Right renal cortex interstitium (tissue), 3 donors: ENCODE results near the gene YBEY. TPM values are rescaled to one million over a fixed set of nuclear protein-coding genes. Genes with fewer than 3 reads are reported as not detected.
A peak's percentile ranks its signal among the peaks of the same experiment; 100 is the strongest.

Experiments used
- DNase-seq, 3 donors: peaks; one replicate each; pipeline ENCODE4 v3.0.0-alpha.2; 2013; ENCODE audit warnings: low read depth in 3 of 3, low spot score in 2 of 3
- polyA plus RNA-seq, 3 donors: library from polyadenylated mRNA; unstranded; fragments of 120-200 nt; gene quantifications; one replicate each; pipeline ENCODE4 v1.2.1, GENCODE V29; 2013; ENCODE audit not compliant: insufficient read length in 3 of 3

YBEY gene
- polyA plus RNA-seq, 3 donors, result 22.8 to 25.0 (median 24.7) TPM

GRCh38 chr21:46264046-46264689 is 22.0 kb upstream of the YBEY start:
- no peak for DNase-seq

GRCh38 chr21:46264690-46265144 is 21.4 kb upstream of the YBEY start:
- DNase-seq, result no peak

GRCh38 chr21:46265736-46266525 is 20.2 kb upstream of the YBEY start:
- DNase-seq, result no peak

DNA sequence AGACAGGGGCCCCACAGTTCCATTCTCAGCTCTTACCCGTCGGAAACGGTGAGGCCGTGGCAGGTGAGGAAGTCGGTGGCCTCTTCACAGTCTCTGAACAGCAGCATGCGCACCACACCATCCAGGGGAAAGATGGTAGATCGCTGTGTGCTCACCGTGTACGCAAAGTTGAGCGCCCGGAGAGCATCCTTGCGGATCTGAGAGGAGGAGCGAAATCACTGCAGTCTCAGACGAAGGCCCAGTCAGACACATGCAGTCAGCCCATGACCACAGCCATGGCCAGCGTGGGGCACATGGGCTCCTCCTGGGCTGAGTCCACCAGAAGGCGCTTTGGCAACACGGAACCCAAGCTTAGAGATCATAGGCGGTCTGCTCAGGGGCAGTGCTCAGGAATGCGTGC is 19.2 kb upstream of the YBEY start:
- DNase-seq, result no peak

- DNase-seq, result no peak
Observed at GRCh38 chr21:46268371-46268770, 17.8 kb upstream of the YBEY start.

GRCh38 chr21:46269466-46269865 is 16.7 kb upstream of the YBEY start:
- DNase-seq, result no peak

DNA sequence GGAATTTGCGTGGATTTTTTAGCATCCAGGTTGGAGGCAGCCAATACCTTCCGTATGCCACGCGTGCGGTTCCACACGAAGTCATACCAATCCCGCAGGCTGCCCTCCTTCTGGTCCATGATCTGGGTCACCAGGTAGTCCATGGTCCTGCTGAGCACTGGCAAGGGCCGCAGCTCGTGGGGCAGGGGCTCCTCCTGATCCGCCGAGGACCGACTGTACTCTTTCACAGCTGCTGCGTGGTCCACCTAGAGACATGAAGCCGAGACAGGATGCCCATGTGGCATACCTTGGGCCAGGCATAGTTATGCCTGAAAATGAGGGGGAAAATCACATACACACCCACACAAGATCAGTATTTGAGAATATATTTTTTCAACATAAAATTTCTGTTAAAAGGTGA is 12.8 kb upstream of the YBEY start:
- no peak for DNase-seq

- no peak for DNase-seq
Observed at GRCh38 chr21:46274797-46275390, 11.2 kb upstream of the YBEY start.

GRCh38 chr21:46284077-46284644 is 2.0 kb upstream of the YBEY start:
- no peak for DNase-seq

DNA sequence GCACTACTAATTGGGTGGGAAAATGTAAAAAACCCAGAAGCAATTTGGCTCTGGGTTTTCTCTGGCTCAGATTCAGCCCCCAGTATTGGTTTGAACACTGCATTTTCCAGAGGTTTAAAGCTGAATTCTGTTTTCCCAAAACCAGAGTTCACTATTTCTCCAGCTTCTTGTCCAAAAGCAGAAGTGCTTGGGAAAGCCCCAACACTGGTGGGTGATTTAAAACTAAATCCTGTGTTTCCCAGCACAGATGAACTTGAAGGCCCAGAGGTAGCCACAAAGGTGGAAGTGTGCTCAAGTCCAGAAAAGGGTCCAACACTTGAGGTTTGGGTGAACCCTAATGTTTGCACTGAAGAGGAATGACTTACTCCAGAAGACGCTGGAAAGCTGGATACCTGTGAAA is 1.4 kb upstream of the YBEY start:
- no peak for DNase-seq

- no peak for DNase-seq
Observed at GRCh38 chr21:46285206-46285661, 908 bp upstream of the YBEY start, which contains the start of gene MCM3AP. TSS of gene MCM3AP (minus strand) at chr21:46285611. CDS start at chr21:46285286, 325 bp downstream.

GRCh38 chr21:46286648-46287002 is 483 bp downstream of the YBEY start:
- peak in 1 of 3 donors; percentile 42 for DNase-seq

- no peak for DNase-seq
Observed at GRCh38 chr21:46287541-46287940, 1.4 kb downstream of the YBEY start.

GRCh38 chr21:46289655-46290179 is 3.6 kb downstream of the YBEY start:
- no peak for DNase-seq

GRCh38 chr21:46291561-46291960 is 5.4 kb downstream of the YBEY start:
- DNase-seq, result no peak

DNA sequence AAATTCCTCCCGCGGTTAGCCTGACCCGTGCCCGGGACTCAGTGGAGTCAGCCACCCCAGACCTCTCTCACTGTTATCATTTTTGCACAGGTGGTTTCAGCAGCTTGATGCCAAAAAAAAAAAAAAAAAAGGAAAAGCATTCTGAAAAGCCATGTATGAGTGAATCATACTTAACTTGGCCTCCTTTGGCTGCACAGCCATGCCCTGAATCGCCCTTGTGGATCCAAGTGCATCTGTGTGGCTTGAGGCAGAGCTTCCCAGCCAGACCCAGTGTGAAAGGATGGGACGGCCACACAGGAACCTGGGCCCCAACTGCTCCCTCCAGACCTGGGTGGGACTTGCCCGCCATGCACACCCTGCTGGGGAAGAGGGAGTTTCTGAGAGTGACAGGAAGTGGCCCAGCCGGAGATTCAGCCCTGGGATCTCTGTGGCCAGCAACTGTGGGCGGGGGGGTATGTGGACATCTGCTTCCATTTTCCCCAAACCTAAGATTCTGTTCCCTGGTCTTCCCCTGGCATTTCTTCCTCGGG is 8.6 kb downstream of the YBEY start:
- no peak for DNase-seq

GRCh38 chr21:46295177-46295770 is 9.1 kb downstream of the YBEY start:
- DNase-seq, result no peak

DNA sequence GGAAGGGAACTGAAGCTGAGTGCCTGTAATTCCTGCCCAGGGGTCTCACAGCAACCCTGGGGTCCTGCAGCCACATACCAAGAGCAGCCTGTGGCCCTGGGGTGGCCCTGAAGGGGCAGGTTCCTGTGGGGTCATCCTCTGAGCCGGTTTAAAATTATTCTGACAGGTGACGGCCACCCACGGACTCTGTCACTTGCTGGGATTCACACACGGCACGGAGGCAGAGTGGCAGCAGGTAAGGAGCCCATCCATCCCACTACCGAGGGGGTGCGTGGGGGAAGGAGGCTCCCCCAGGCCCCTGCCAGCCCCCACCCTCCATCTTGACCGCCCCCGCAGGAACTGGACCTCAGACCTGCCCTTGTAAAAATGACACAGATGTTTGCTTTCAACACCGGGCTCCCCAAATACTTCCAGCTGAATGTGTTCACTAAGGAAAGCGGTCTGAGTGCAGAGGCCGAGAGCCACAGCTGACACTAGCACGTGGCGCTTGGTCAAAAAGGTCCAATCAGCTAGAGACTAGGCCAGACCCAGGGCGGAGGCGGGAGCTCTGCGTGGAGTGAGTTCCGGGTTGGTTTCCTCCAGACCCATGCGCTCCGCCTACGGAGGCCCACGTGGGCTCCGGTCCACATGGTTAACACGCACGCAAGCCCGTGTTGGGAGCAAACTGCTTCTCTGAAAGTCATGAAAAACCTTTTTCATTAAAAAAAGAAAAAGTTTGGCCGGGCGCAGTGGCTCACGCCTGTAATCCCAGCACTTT is 10.0 kb downstream of the YBEY start:
- DNase-seq, result peak in 2 of 3 donors; percentile 38 to 48
